Vagina (tissue), 2 donors: ENCODE measurements around the gene SLC24A3. TPM values are rescaled to one million over a fixed set of nuclear protein-coding genes. Genes with fewer than 3 reads are reported as not detected.
"Not testable (repeated sequence)": the region's sequence is repeated elsewhere in the genome, so short reads cannot be mapped to it uniquely, and the experiment has no call there.

ENCODE experiments used
- DNase-seq, 2 donors: peaks; one replicate each; pipeline ENCODE4 v3.0.0-alpha.2; 2017; ENCODE audit errors: extremely low spot score in 2 of 2
- H3K27ac ChIP-seq: fragments of 200-600 bp; sonication (generic); one replicate; pipeline ENCODE4 v1.5.1; 2019
- H3K27me3 ChIP-seq: fragments of 200-600 bp; sonication (generic); one replicate; pipeline ENCODE4 v1.5.1; 2019
- H3K36me3 ChIP-seq, 2 donors: fragments of 200-600 bp; sonication (generic); one replicate each; pipeline ENCODE4 v1.5.1; 2017 to 2019
- H3K4me1 ChIP-seq: fragments of 200-600 bp; sonication (generic); one replicate; pipeline ENCODE4 v1.5.1; 2019
- H3K4me3 ChIP-seq, 2 donors: fragments of 200-600 bp; sonication (generic); 1 replicate in 1 of 2; 2 replicates in 1 of 2; pipeline ENCODE4 v1.5.1; 2016 to 2019
- H3K9me3 ChIP-seq: fragments of 200-600 bp; sonication (generic); one replicate; pipeline ENCODE4 v1.5.1; 2019
- CTCF ChIP-seq, 3 experiments: fragments of 450-650 bp in 2 of 3; fragments of 200-600 bp in 1 of 3; sonication (generic) in 1 of 3; IDR thresholded peaks; one replicate each; pipeline ENCODE4 v1.5.1; 2017 to 2019; ENCODE audit warnings: antibody characterized with exemption in 3 of 3, mild to moderate bottlenecking in 2 of 3, moderate library complexity in 2 of 3
- POLR2A ChIP-seq, 2 donors: fragments of 450-650 bp; IDR thresholded peaks; one replicate each; pipeline ENCODE4 v1.6.1; 2017; ENCODE audit warnings: antibody characterized with exemption in 2 of 2, mild to moderate bottlenecking in 2 of 2, moderate library complexity in 2 of 2
- POLR2AphosphoS5 ChIP-seq, 2 donors: sonication (generic); formaldehyde crosslinking; IDR thresholded peaks; one replicate each; pipeline ENCODE4 v1.9.0; 2017; ENCODE audit warnings: antibody characterized with exemption in 2 of 2, mild to moderate bottlenecking in 2 of 2, low read depth in 1 of 2; ENCODE audit not compliant: insufficient read depth in 1 of 2
- intact Hi-C: fragments of 100-400 bp; cut with DNase I; formaldehyde crosslinking; loops from one replicate; pipeline ENCODE4 v1.15.1; 2023
- total RNA-seq: library from RNA; depleted of rRNA; stranded (reverse); fragments of >200 nt; gene quantifications from one replicate; pipeline ENCODE4 v1.2.3, GENCODE V29; 2016

The SLC24A3 gene
- total RNA-seq, 1 donor from 2014 or later: 12.3 TPM

- Histone ChIP-seq H3K27ac (no peak overlapping the region), H3K4me1 (no peaks in the 10 kb centered on the region), H3K4me3 (no peak overlapping the region), H3K36me3 (no peaks in the 10 kb centered on the region), H3K27me3 (no peaks in the 10 kb centered on the region), H3K9me3 (no peaks in the 10 kb centered on the region)
- DNase-seq: no peak
- TF ChIP-seq POLR2A (IDR thresholded peaks at IDR 0.05) (no peak), CTCF (IDR thresholded peaks at IDR 0.05) (no peak), POLR2AphosphoS5 (IDR thresholded peaks at IDR 0.05; ENCODE audit: insufficient read depth in 1 of 2, low read depth in 1 of 2) (no peak)
- intact Hi-C loops: no loop called here
Observed at GRCh38 chr20:19672498-19672897, 460.1 kb downstream of the SLC24A3 start.

- Histone ChIP-seq H3K27me3 (no peaks in the 10 kb centered on the region), H3K36me3 (no peaks in the 10 kb centered on the region), H3K4me3 (no peak overlapping the region), H3K4me1 (no peaks in the 10 kb centered on the region), H3K27ac (no peak overlapping the region), H3K9me3 (no peaks in the 10 kb centered on the region)
- no peak for DNase-seq
- no peak for TF ChIP-seq CTCF (IDR thresholded peaks at IDR 0.05)
- TF ChIP-seq POLR2A (IDR thresholded peaks at IDR 0.05): no peak
- TF ChIP-seq POLR2AphosphoS5 (IDR thresholded peaks at IDR 0.05; ENCODE audit: insufficient read depth in 1 of 2, low read depth in 1 of 2): no peak
- intact Hi-C loops: no loop called here
Observed at GRCh38 chr20:19673575-19673974, 461.1 kb downstream of the SLC24A3 start.

- TF ChIP-seq POLR2A (IDR thresholded peaks at IDR 0.05): no peak
- TF ChIP-seq POLR2AphosphoS5 (IDR thresholded peaks at IDR 0.05; ENCODE audit: insufficient read depth in 1 of 2, low read depth in 1 of 2): no peak
- no peak for TF ChIP-seq CTCF (IDR thresholded peaks at IDR 0.05)
- DNase-seq: no peak
- H3K27ac ChIP-seq: no peak overlapping the region
- H3K9me3 ChIP-seq: no peaks in the 10 kb centered on the region
- intact Hi-C loops: no loop called here
- no peaks in the 10 kb centered on the region for H3K4me1 ChIP-seq
- H3K4me3 ChIP-seq: no peak overlapping the region
- H3K27me3 ChIP-seq: no peaks in the 10 kb centered on the region
- H3K36me3 ChIP-seq: no peaks in the 10 kb centered on the region
Observed at GRCh38 chr20:19676202-19676601, 463.8 kb downstream of the SLC24A3 start.

- Histone ChIP-seq H3K9me3 (no peaks in the 10 kb centered on the region), H3K4me1 (no peaks in the 10 kb centered on the region), H3K27me3 (no peaks in the 10 kb centered on the region), H3K36me3 (no peaks in the 10 kb centered on the region), H3K27ac (no peak overlapping the region), H3K4me3 (no peak overlapping the region)
- no peak for DNase-seq
- no peak for TF ChIP-seq POLR2AphosphoS5 (IDR thresholded peaks at IDR 0.05; ENCODE audit: insufficient read depth in 1 of 2, low read depth in 1 of 2)
- TF ChIP-seq CTCF (IDR thresholded peaks at IDR 0.05): no peak
- no peak for TF ChIP-seq POLR2A (IDR thresholded peaks at IDR 0.05)
- intact Hi-C loops: no loop called here
Observed at GRCh38 chr20:19677336-19677735, 464.9 kb downstream of the SLC24A3 start.

GRCh38 chr20:19678591-19678990 is 466.1 kb downstream of the SLC24A3 start:
- H3K27ac ChIP-seq, H3K9me3 ChIP-seq, H3K36me3 ChIP-seq, H3K4me3 ChIP-seq, H3K27me3 ChIP-seq, intact Hi-C loops, DNase-seq, H3K4me1 ChIP-seq: not testable (repeated sequence)
